BLaER1 (cell line): ENCODE data around the gene MRGPRX3.
"Not testable (repeated sequence)": the region's sequence is repeated elsewhere in the genome, so short reads cannot be mapped to it uniquely, and the experiment has no call there.

Experiments
- H3K27ac ChIP-seq: shearing (Covaris generic); formaldehyde crosslinking; 2 replicates; pipeline ENCODE4 v1.8.1; 2022
- H3K27me3 ChIP-seq: shearing (Covaris generic); formaldehyde crosslinking; 2 replicates; pipeline ENCODE4 v1.8.1; 2022
- H3K36me3 ChIP-seq: shearing (Covaris generic); formaldehyde crosslinking; 2 replicates; pipeline ENCODE4 v1.8.1; 2022
- H3K4me1 ChIP-seq: shearing (Covaris generic); formaldehyde crosslinking; 2 replicates; pipeline ENCODE4 v1.8.1; 2022
- H3K4me2 ChIP-seq: shearing (Covaris generic); formaldehyde crosslinking; 2 replicates; pipeline ENCODE4 v1.8.1; 2022
- H3K4me3 ChIP-seq: shearing (Covaris generic); formaldehyde crosslinking; 2 replicates; pipeline ENCODE4 v1.8.1; 2022
- H3K9ac ChIP-seq: shearing (Covaris generic); formaldehyde crosslinking; 2 replicates; pipeline ENCODE4 v1.8.1; 2022
- H3K9me3 ChIP-seq: shearing (Covaris generic); formaldehyde crosslinking; 2 replicates; pipeline ENCODE4 v1.8.1; 2022
- H4K20me1 ChIP-seq: shearing (Covaris generic); formaldehyde crosslinking; 2 replicates; pipeline ENCODE4 v1.8.1; 2022
- Cebpa-rat ChIP-seq: shearing (Covaris generic); IDR thresholded peaks from 2 replicates; pipeline ENCODE4 v1.8.1; 2022

The MRGPRX3 gene

DNA sequence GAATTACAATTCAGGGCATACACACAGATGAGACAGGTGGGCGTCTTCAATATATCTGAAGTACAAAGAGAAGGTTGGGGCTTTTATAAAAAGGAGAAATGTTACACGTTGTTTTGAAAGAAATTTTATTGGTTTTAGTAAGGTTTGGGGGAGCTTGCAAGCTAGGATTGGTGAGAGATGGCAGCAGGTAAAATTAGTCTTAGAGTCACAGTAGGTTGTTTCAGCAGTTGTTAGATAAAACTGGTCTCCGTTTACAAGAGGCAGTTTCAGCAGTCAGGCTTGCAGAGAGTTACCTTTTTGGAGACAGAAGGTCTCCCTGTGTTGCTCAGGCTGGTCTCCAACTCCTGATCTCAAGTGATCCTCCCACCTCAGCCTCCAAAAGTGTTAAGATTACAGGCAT, 24.1 kb upstream of the MRGPRX3 start:
- no peak for TF ChIP-seq Cebpa-rat
- Histone ChIP-seq H3K9ac (no peak overlapping the region), H3K36me3 (peaks cover 4% of the 10 kb centered on the region), H3K27me3 (no peaks in the 10 kb centered on the region), H3K4me1 (peaks cover 11% of the 10 kb centered on the region), H3K27ac (no peak overlapping the region), H3K9me3 (no peaks in the 10 kb centered on the region), H3K4me3 (no peak overlapping the region), H4K20me1 (peaks cover 4% of the 10 kb centered on the region; the same call in 1 of the 2 replicates), H3K4me2 (no peak overlapping the region)

GRCh38 chr11:18111005-18111404, 21.4 kb upstream of the MRGPRX3 start:
- Histone ChIP-seq H3K4me3 (no peak overlapping the region), H3K9me3 (no peaks in the 10 kb centered on the region), H3K27ac (no peak overlapping the region), H3K4me1 (no peaks in the 10 kb centered on the region), H4K20me1 (no peaks in the 10 kb centered on the region), H3K36me3 (no peaks in the 10 kb centered on the region), H3K27me3 (no peaks in the 10 kb centered on the region), H3K9ac (no peak overlapping the region), H3K4me2 (no peak overlapping the region)
- no peak for TF ChIP-seq Cebpa-rat

- H3K36me3 ChIP-seq = no peaks in the 10 kb centered on the region
- H3K27ac ChIP-seq = no peak overlapping the region
- TF ChIP-seq Cebpa-rat = no peak
- H3K9me3 ChIP-seq = no peaks in the 10 kb centered on the region
- no peak overlapping the region for H3K4me2 ChIP-seq
- no peaks in the 10 kb centered on the region for H4K20me1 ChIP-seq
- H3K9ac ChIP-seq = no peak overlapping the region
- no peaks in the 10 kb centered on the region for H3K27me3 ChIP-seq
- no peaks in the 10 kb centered on the region for H3K4me1 ChIP-seq
- no peak overlapping the region for H3K4me3 ChIP-seq
Measured at GRCh38 chr11:18115360-18116127, 16.8 kb upstream of the MRGPRX3 start.

DNA sequence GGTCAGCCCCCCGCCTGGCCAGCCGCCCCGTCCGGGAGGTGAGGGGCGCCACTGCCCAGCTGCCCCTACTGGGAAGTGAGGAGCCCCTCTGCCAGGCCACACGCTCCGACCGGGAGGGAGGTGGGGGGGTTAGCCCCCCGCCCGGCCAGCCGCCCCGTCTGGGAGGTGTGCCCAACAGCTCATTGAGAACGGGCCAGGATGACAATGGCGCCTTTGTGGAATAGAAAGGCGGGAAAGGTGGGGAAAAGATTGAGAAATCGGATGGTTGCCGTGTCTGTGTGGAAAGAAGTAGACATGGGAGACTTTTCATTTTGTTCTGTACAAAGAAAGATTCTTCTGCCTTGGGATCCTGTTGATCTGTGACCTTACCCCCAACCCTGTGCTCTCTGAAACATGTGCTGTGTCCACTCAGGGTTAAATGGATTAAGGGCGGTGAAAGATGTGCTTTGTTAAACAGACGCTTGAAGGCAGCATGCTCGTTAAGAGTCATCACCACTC, 11.0 kb upstream of the MRGPRX3 start:
- H3K36me3 ChIP-seq, H4K20me1 ChIP-seq, H3K4me3 ChIP-seq, H3K27ac ChIP-seq, H3K9me3 ChIP-seq, H3K27me3 ChIP-seq, H3K9ac ChIP-seq, H3K4me2 ChIP-seq, H3K4me1 ChIP-seq: not testable (repeated sequence)

GRCh38 chr11:18131115-18131514, 1.3 kb upstream of the MRGPRX3 start:
- not testable (repeated sequence) for H3K4me1 ChIP-seq, H3K9me3 ChIP-seq, H4K20me1 ChIP-seq, H3K27me3 ChIP-seq, H3K4me2 ChIP-seq, H3K36me3 ChIP-seq, H3K27ac ChIP-seq, H3K4me3 ChIP-seq, H3K9ac ChIP-seq

DNA sequence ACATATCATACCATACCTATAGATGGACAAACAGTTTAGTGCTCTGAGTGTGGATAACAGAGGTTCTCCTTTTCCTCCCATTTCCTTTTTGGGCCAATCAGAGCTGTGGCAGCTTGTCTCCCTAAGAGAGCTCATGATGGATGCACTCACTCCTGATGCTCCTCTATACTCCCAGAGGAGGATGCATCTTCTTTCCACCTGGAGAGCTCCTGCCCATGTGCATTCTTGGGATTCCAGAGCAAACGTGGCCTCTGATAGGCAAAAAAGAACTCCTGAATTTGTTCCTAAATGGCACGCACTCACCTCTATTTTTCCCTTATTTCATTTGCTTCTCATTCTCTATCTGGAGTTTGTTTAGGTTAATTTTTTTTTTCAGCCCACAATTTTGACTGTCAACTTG, 2.9 kb downstream of the MRGPRX3 start:
- H3K27me3 ChIP-seq = no peaks in the 10 kb centered on the region
- no peaks in the 10 kb centered on the region for H4K20me1 ChIP-seq
- H3K4me2 ChIP-seq = no peak overlapping the region
- no peak overlapping the region for H3K27ac ChIP-seq
- no peaks in the 10 kb centered on the region for H3K36me3 ChIP-seq
- TF ChIP-seq Cebpa-rat = no peak
- no peaks in the 10 kb centered on the region for H3K9me3 ChIP-seq
- no peaks in the 10 kb centered on the region for H3K4me1 ChIP-seq
- no peak overlapping the region for H3K4me3 ChIP-seq
- no peak overlapping the region for H3K9ac ChIP-seq

GRCh38 chr11:18137186-18137800, 4.9 kb downstream of the MRGPRX3 start:
- H3K27ac ChIP-seq = no peak overlapping the region
- no peaks in the 10 kb centered on the region for H3K4me1 ChIP-seq
- H3K27me3 ChIP-seq = no peaks in the 10 kb centered on the region
- no peak overlapping the region for H3K4me2 ChIP-seq
- H3K4me3 ChIP-seq = no peak overlapping the region
- H4K20me1 ChIP-seq = no peaks in the 10 kb centered on the region
- no peaks in the 10 kb centered on the region for H3K9me3 ChIP-seq
- no peaks in the 10 kb centered on the region for H3K36me3 ChIP-seq
- no peak overlapping the region for H3K9ac ChIP-seq
- no peak for TF ChIP-seq Cebpa-rat

GRCh38 chr11:18140145-18140544, 7.8 kb downstream of the MRGPRX3 start:
- Histone ChIP-seq H3K4me3 (no peak overlapping the region), H3K9ac (no peak overlapping the region), H3K27ac (no peak overlapping the region), H3K4me2 (no peak overlapping the region), H4K20me1 (no peaks in the 10 kb centered on the region), H3K27me3 (no peaks in the 10 kb centered on the region), H3K4me1 (no peaks in the 10 kb centered on the region), H3K9me3 (no peaks in the 10 kb centered on the region), H3K36me3 (no peaks in the 10 kb centered on the region)
- no peak for TF ChIP-seq Cebpa-rat

GRCh38 chr11:18144243-18144642, 11.9 kb downstream of the MRGPRX3 start:
- Histone ChIP-seq H3K4me1 (no peaks in the 10 kb centered on the region), H3K9me3 (no peaks in the 10 kb centered on the region; the same call in 1 of the 2 replicates), H3K9ac (no peak overlapping the region), H3K4me3 (no peak overlapping the region), H3K4me2 (no peak overlapping the region), H3K27ac (no peak overlapping the region), H3K27me3 (no peaks in the 10 kb centered on the region), H4K20me1 (no peaks in the 10 kb centered on the region), H3K36me3 (no peaks in the 10 kb centered on the region)
- no peak for TF ChIP-seq Cebpa-rat

GRCh38 chr11:18145025-18145424, 12.7 kb downstream of the MRGPRX3 start:
- H3K9me3 ChIP-seq = no peaks in the 10 kb centered on the region; the same call in 1 of the 2 replicates
- no peak overlapping the region for H3K4me3 ChIP-seq
- H4K20me1 ChIP-seq = no peaks in the 10 kb centered on the region
- no peak overlapping the region for H3K27ac ChIP-seq
- no peaks in the 10 kb centered on the region for H3K4me1 ChIP-seq
- no peaks in the 10 kb centered on the region for H3K27me3 ChIP-seq
- no peaks in the 10 kb centered on the region for H3K36me3 ChIP-seq
- no peak for TF ChIP-seq Cebpa-rat
- H3K9ac ChIP-seq = no peak overlapping the region
- no peak overlapping the region for H3K4me2 ChIP-seq
